Adipocyte (in vitro differentiated cells): Measurements from ENCODE around the gene TRPV3.

ENCODE experiments used
- DNase-seq: peaks from one replicate; pipeline ENCODE4 v3.0.0-alpha.2; 2015; ENCODE audit warnings: low read depth
- H3K27me3 ChIP-seq: replicated peaks from 2 replicates; pipeline ENCODE4 v1.7.0; 2013; ENCODE audit warnings: mild to moderate bottlenecking, low read length, moderate library complexity; ENCODE audit not compliant: control insufficient read depth, insufficient read depth
- H3K36me3 ChIP-seq: 2 replicates; pipeline ENCODE4 v1.7.0; 2013; ENCODE audit warnings: low read length, mild to moderate bottlenecking, moderate library complexity; ENCODE audit not compliant: control insufficient read depth, insufficient read depth, severe bottlenecking
- H3K4me1 ChIP-seq: 2 replicates; pipeline ENCODE4 v1.7.0; 2013; ENCODE audit warnings: mild to moderate bottlenecking, low read length, moderate library complexity; ENCODE audit not compliant: control insufficient read depth, insufficient read depth
- H3K4me3 ChIP-seq: 2 replicates; pipeline ENCODE4 v1.7.0; 2013; ENCODE audit warnings: mild to moderate bottlenecking, low read length, moderate library complexity
- H3K9ac ChIP-seq: 2 replicates; pipeline ENCODE4 v1.7.0; 2013; ENCODE audit warnings: mild to moderate bottlenecking, low read length, moderate library complexity
- H3K9me3 ChIP-seq: 2 replicates; pipeline ENCODE4 v1.7.0; 2013; ENCODE audit warnings: mild to moderate bottlenecking, low read length, moderate library complexity; ENCODE audit not compliant: control insufficient read depth

TRPV3 gene

DNA sequence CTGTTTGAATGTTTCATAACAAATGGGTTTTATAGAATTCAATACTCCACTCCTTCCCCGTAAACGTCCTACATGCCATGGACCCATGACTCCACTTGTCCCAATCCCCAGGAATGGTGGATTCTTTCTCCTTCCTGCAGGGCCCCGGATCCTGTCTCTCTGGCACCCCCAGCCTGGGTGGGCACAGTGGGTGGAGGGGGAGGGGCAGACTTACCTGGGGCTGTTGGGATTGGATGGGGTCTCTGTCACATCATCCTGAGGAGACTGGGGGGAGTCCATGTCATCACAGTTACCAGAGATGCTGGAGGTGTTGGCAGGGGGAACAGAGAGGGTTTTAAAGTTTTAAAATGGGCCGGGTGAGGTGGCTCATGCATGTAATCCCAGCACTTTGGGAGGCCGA is 13.2 kb downstream of the TRPV3 start:
- Histone ChIP-seq H3K27me3 (no peaks in the 10 kb centered on the region), H3K4me1 (no peaks in the 10 kb centered on the region), H3K36me3 (no peaks in the 10 kb centered on the region), H3K9ac (no peak overlapping the region), H3K9me3 (no peaks in the 10 kb centered on the region), H3K4me3 (no peak overlapping the region)
- DNase-seq, result no peak

GRCh38 chr17:3543453-3543852 is 14.2 kb downstream of the TRPV3 start:
- H3K36me3 ChIP-seq, result no peaks in the 10 kb centered on the region
- no peaks in the 10 kb centered on the region for H3K9me3 ChIP-seq
- DNase-seq, result no peak
- no peaks in the 10 kb centered on the region for H3K4me1 ChIP-seq
- no peaks in the 10 kb centered on the region for H3K27me3 ChIP-seq
- H3K9ac ChIP-seq, result no peak overlapping the region
- H3K4me3 ChIP-seq, result no peak overlapping the region

DNA sequence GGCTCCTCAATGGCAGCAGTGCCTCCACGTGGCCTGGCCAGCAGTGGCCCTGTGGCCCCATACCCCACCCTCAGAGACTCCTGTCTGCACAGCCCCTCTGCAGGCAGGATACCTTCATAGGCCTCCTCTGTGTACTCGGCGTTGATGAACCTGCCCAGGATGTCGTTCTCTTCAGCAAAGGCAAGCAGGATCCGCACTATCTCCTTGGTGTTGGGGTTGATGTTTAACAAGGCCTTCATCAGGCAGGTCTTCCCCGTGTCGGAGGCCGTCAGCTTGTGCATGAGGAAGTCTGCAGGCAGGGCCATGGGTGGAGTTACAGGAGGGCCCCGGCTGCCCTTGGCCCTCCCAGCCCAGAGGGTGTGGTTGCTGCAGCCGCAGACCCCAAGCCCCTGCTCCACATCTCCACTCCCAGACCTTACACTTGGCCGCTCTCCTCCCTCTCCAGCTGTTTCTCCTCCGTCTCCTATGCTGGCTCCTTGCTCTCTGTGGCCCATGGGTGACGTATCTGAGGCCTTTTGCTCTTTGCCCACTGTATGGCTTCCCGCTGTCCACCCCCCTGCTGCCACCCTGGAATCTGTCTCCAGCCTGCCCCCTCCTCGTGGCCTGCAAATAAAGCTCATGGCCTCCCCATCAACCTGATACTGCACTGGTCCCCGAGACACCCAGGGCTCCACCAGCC is 15.1 kb downstream of the TRPV3 start:
- DNase-seq, result no peak
- H3K9ac ChIP-seq, result no peak overlapping the region
- no peak overlapping the region for H3K4me3 ChIP-seq

GRCh38 chr17:3539881-3540540 is 17.6 kb downstream of the TRPV3 start:
- no peak overlapping the region for H3K9ac ChIP-seq
- DNase-seq, result no peak
- H3K36me3 ChIP-seq, result no peaks in the 10 kb centered on the region
- no peak overlapping the region for H3K4me3 ChIP-seq
- H3K4me1 ChIP-seq, result peaks cover 10% of the 10 kb centered on the region
- H3K9me3 ChIP-seq, result no peaks in the 10 kb centered on the region
- H3K27me3 ChIP-seq, result no peaks in the 10 kb centered on the region

More for the DNA sequence above, 15.1 kb downstream of the TRPV3 start:
- no peaks in the 10 kb centered on the region for H3K27me3 ChIP-seq
- H3K36me3 ChIP-seq, result no peaks in the 10 kb centered on the region
- H3K9me3 ChIP-seq, result no peaks in the 10 kb centered on the region
- H3K4me1 ChIP-seq, result no peaks in the 10 kb centered on the region

- Histone ChIP-seq H3K36me3 (no peaks in the 10 kb centered on the region), H3K4me1 (peaks cover 10% of the 10 kb centered on the region), H3K4me3 (no peak overlapping the region), H3K9ac (no peak overlapping the region), H3K9me3 (no peaks in the 10 kb centered on the region), H3K27me3 (no peaks in the 10 kb centered on the region)
- DNase-seq, result no peak
Observed at GRCh38 chr17:3536716-3537115, 20.9 kb downstream of the TRPV3 start.

GRCh38 chr17:3535253-3535995 is 22.2 kb downstream of the TRPV3 start:
- H3K36me3 ChIP-seq, result no peaks in the 10 kb centered on the region
- peaks cover 19% of the 10 kb centered on the region for H3K4me1 ChIP-seq
- H3K27me3 ChIP-seq, result no peaks in the 10 kb centered on the region
- peak overlapping the region; percentile 85 for H3K9ac ChIP-seq
- peak; percentile 70 for DNase-seq
- H3K4me3 ChIP-seq, result peak overlapping the region; percentile 80
- H3K9me3 ChIP-seq, result no peaks in the 10 kb centered on the region

- Histone ChIP-seq H3K36me3 (no peaks in the 10 kb centered on the region), H3K4me3 (no peak overlapping the region), H3K9ac (peak overlapping the region; percentile 3), H3K9me3 (no peaks in the 10 kb centered on the region), H3K4me1 (peaks cover 22% of the 10 kb centered on the region), H3K27me3 (no peaks in the 10 kb centered on the region)
- peak; percentile 17 for DNase-seq
Observed at GRCh38 chr17:3534881-3535252, 22.7 kb downstream of the TRPV3 start.

GRCh38 chr17:3533752-3534151 is 23.9 kb downstream of the TRPV3 start:
- Histone ChIP-seq H3K4me3 (no peak overlapping the region), H3K9ac (no peak overlapping the region), H3K4me1 (peaks cover 33% of the 10 kb centered on the region), H3K36me3 (no peaks in the 10 kb centered on the region), H3K9me3 (no peaks in the 10 kb centered on the region), H3K27me3 (no peaks in the 10 kb centered on the region)
- DNase-seq, result no peak

GRCh38 chr17:3532859-3533142 is 24.8 kb downstream of the TRPV3 start:
- Histone ChIP-seq H3K9ac (no peak overlapping the region), H3K36me3 (no peaks in the 10 kb centered on the region), H3K27me3 (no peaks in the 10 kb centered on the region), H3K4me3 (no peak overlapping the region), H3K9me3 (no peaks in the 10 kb centered on the region), H3K4me1 (peaks cover 39% of the 10 kb centered on the region)
- DNase-seq, result no peak

DNA sequence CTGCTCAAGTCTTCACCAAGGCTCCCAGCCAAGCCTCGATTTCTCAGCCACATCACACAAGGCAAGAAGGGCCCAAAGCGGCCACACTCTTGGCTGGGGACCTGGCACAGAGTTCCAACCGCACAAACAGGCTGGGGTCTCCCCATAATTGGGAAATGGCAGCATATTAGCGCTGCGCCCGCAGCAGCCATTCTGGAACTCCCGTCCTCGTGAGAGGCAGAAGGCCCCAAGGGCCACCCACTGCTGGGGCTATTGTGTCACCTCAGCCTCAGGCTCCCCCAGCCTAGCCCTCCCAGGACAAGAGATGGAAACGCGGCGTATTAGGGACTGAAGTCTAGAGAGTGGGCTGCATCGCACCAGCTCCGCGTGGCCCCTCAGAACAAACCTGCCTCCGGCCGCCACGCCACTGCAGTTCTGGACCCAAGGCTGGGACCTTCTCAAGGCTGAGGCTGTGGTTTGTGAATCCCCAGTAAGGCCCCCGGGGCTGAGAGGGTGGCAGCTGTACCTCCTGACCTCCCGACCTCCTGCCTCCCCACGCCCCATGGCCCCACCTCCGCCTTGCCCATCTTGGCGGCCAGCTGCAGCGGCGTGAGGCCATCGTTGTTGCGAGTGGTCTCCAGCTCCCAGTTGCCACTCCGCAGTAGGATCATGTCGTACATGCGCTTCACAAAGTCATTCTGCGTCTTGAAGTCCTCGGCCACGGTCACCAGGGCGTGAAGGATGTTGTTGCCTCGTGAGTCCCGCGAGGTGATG is 25.3 kb downstream of the TRPV3 start:
- Histone ChIP-seq H3K4me3 (no peak overlapping the region), H3K27me3 (no peaks in the 10 kb centered on the region), H3K9me3 (no peaks in the 10 kb centered on the region), H3K9ac (no peak overlapping the region), H3K4me1 (peaks cover 39% of the 10 kb centered on the region), H3K36me3 (no peaks in the 10 kb centered on the region)
- no peak for DNase-seq
